Effector memory CD8-positive, alpha-beta T cell (primary cell): ENCODE data around the gene ACAP3.

Source experiments
- ATAC-seq: fragments of 150-1000 bp; cut with Tn5 transposase; replicated peaks from 2 replicates; pipeline ENCODE4 v1.10.0; 2021; ENCODE audit warnings: mild to moderate bottlenecking, moderate library complexity
- DNase-seq, 3 experiments: peaks; one replicate each; pipeline ENCODE4 v3.0.0; 2021
- H3K27ac Mint-ChIP-seq, 2 donors: one replicate each; pipeline ENCODE4 v1.8.0; 2022; ENCODE audit warnings: mild to moderate bottlenecking in 2 of 2, mixed read lengths in 2 of 2, moderate library complexity in 2 of 2
- H3K27me3 Mint-ChIP-seq, 2 donors: one replicate each; pipeline ENCODE4 v1.8.0; 2022; ENCODE audit warnings: mixed read lengths in 2 of 2
- H3K36me3 Mint-ChIP-seq: one replicate; pipeline ENCODE4 v1.8.0; 2022; ENCODE audit warnings: mild to moderate bottlenecking, moderate library complexity, mixed read lengths; ENCODE audit not compliant: insufficient read depth
- H3K4me1 Mint-ChIP-seq, 2 donors: one replicate each; pipeline ENCODE4 v1.8.0; 2022; ENCODE audit warnings: low read depth in 2 of 2, mixed read lengths in 2 of 2
- H3K4me3 Mint-ChIP-seq, 2 donors: one replicate each; pipeline ENCODE4 v1.8.0; 2022; ENCODE audit warnings: mild to moderate bottlenecking in 2 of 2, mixed read lengths in 2 of 2, moderate library complexity in 2 of 2
- H3K9me3 Mint-ChIP-seq, 2 donors: one replicate each; pipeline ENCODE4 v1.8.0; 2022; ENCODE audit warnings: mixed read lengths in 2 of 2

The ACAP3 gene

GRCh38 chr1:1291023-1291528 lies 16.7 kb downstream of the ACAP3 start:
- DNase-seq: no peak
- Mint-ChIP-seq H3K4me3 (no peak overlapping the region), H3K27me3 (no peaks in the 10 kb centered on the region), H3K9me3 (no peaks in the 10 kb centered on the region), H3K4me1 (peaks cover 0 to 5% of the 10 kb centered on the region in 2 donors), H3K27ac (no peak overlapping the region), H3K36me3 (peaks cover 4% of the 10 kb centered on the region)
- no peak for ATAC-seq

GRCh38 chr1:1290238-1290731 lies 17.4 kb downstream of the ACAP3 start:
- Mint-ChIP-seq H3K9me3 (no peaks in the 10 kb centered on the region), H3K27ac (no peak overlapping the region), H3K4me3 (no peak overlapping the region), H3K36me3 (peaks cover 4% of the 10 kb centered on the region), H3K27me3 (no peaks in the 10 kb centered on the region), H3K4me1 (peaks cover 0 to 5% of the 10 kb centered on the region in 2 donors)
- peak; percentile 32 to 62 (median 58) for DNase-seq
- peak; percentile 64 for ATAC-seq

GRCh38 chr1:1287288-1288110 lies 20.2 kb downstream of the ACAP3 start:
- no peak for DNase-seq
- H3K4me1 Mint-ChIP-seq: peaks cover 0 to 8% of the 10 kb centered on the region in 2 donors

DNA sequence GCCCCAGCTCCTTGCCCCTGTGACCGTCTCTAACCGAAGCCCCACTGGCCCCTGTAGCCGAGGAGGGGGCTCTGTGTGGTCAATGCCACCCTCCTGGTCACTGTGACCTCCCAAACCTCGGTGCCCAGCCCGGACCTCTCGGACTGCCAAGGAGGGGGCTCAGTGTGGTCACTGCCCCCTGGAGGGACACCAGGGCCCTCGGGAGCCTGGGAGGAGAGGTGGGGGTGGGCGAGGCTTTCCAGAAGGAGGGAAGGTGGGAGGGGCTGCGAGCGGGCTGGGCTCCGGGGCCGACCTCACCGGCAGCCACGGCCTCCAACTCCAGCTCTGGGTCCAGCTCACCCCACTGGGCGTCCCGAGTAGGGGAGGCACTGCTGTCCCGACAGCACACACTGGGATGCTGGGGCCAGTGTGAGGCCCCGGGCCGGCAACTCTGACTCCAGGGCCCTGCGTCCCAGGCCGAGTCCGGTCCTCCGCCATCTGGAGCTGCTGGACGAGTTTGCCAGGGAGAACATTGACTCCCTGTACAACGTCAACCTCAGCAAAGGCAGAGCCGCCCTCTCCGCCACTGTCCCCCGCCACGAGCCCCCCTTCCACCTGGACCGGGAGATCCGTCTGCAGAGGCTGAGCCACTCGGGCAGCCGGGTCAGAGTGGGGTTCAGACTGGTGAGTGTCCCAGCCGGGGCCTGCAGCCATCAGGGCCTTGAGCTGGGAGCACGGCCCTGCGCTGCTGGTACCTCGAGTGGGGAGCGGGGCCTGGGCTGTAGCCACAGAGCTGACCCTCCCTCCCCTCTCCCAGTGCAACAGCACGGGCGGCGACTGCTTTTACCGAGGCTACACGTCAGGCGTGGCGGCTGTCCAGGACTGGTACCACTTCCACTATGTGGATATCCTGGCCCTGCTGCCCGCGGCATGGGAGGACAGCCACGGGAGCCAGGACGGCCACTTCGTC lies 21.1 kb downstream of the ACAP3 start:
- DNase-seq (no peak), ATAC-seq (no peak)
- Mint-ChIP-seq H3K9me3 (no peaks in the 10 kb centered on the region), H3K36me3 (no peaks in the 10 kb centered on the region), H3K27me3 (no peaks in the 10 kb centered on the region), H3K27ac (no peak overlapping the region), H3K4me3 (no peak overlapping the region), H3K4me1 (peaks cover 0 to 8% of the 10 kb centered on the region in 2 donors)

More at GRCh38 chr1:1287288-1288110, 20.2 kb downstream of the ACAP3 start:
- Mint-ChIP-seq H3K9me3 (no peaks in the 10 kb centered on the region), H3K36me3 (peaks cover 1% of the 10 kb centered on the region), H3K27ac (no peak overlapping the region), H3K27me3 (no peaks in the 10 kb centered on the region), H3K4me3 (no peak overlapping the region)
- no peak for ATAC-seq

DNA sequence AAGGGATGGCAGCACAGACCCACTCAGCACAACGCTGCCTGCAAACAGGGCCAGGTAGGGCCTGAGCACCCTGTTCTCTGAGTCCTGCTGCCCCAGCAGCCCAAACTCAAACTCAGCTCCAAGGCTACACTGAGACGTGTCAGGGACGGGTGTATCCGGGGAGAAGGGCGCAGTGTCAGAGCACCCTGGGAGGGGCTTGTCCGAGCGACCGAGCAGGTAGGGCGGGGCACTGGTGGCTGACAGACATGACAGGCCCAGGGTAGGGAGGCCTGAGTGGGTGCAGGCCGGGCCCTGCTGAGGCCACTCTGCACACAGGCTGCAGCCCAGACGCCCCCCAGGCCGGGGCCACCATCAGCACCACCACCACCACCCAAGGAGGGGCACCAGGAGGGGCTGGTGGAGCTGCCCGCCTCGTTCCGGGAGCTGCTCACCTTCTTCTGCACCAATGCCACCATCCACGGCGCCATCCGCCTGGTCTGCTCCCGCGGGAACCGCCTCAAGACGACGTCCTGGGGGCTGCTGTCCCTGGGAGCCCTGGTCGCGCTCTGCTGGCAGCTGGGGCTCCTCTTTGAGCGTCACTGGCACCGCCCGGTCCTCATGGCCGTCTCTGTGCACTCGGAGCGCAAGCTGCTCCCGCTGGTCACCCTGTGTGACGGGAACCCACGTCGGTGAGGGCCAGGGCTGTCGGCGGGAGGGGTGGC lies 22.0 kb downstream of the ACAP3 start:
- DNase-seq (no peak), ATAC-seq (no peak)
- Mint-ChIP-seq H3K27ac (no peak overlapping the region), H3K4me1 (peaks cover 0 to 8% of the 10 kb centered on the region in 2 donors), H3K9me3 (no peaks in the 10 kb centered on the region), H3K4me3 (no peak overlapping the region), H3K36me3 (no peaks in the 10 kb centered on the region), H3K27me3 (no peaks in the 10 kb centered on the region)

DNA sequence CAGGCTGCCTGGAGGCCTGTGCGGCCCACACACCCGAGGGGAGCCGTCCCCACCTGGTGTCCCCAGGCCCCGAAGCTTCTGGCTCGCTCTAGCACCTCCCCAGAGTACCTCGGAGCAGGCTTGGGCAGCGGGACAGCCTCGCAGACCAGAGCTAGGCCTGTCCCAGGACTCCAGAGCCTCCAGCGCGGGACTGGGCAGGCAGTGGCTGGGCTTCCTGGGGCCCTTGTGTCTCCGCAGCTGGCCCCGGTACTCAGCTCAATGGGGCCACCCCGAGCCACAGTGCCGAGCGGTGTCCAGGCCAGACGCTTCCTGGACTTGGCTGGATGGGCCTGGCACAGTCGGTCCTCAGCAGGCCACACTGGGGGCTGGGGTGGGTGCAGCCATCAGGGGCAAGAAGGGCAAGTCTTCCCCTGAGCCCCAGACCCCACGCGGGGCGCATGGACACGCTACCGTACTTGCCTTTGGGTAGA lies 22.6 kb downstream of the ACAP3 start:
- Mint-ChIP-seq H3K27me3 (no peaks in the 10 kb centered on the region), H3K27ac (no peak overlapping the region), H3K4me1 (peaks cover 0 to 4% of the 10 kb centered on the region in 2 donors)

DNA sequence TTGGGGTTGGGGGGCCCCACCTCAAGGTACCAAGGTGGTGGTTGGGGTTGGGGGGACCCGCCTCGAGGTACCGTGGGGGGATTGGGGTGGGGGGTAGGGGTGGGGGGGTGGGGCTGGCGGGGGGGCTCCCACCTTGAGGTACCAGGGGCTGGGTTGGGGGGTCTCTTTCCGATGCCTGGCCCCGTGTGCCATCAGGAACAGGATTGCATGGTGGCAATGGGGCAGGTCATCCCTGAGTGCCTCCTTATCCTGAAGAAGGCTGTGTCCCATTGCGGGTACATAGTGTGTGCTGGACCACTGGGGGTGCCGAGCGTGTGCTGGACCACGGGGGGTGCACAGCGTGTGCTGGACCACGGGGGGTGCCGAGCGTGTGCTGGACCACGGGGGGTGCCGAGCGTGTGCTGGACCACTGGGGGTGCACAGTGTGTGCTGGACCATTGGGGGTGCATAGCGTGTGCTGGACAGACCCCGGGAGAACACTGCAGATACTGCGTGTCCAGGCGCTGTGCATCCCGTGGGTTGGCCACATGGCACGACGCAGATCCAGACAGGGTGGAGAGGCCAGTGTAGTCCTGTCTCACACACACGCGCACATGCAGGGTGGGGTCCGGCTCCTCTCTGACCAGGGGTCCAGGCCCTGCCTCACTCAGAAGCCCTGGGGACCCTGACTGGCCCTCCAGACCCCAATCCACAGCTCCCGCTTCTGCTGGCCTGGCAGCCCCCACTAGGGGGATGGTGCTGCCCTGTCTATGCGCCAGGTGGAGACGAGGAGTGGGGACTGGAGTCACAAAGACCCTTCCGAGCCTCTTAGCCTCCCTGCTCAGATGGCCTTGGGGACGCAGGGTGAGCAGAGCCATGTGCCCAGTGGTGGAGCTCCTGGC lies 23.3 kb downstream of the ACAP3 start:
- H3K9me3 Mint-ChIP-seq: no peaks in the 10 kb centered on the region
- DNase-seq (no peak), ATAC-seq (no peak)
- peaks cover 0 to 3% of the 10 kb centered on the region in 2 donors for H3K4me1 Mint-ChIP-seq
- H3K27ac Mint-ChIP-seq: no peak overlapping the region
- H3K4me3 Mint-ChIP-seq: no peak overlapping the region
- no peaks in the 10 kb centered on the region for H3K36me3 Mint-ChIP-seq
- H3K27me3 Mint-ChIP-seq: no peaks in the 10 kb centered on the region

More for the DNA sequence above, 22.6 kb downstream of the ACAP3 start:
- no peak for ATAC-seq
- Mint-ChIP-seq H3K9me3 (no peaks in the 10 kb centered on the region), H3K36me3 (no peaks in the 10 kb centered on the region), H3K4me3 (no peak overlapping the region)
- DNase-seq: no peak

GRCh38 chr1:1283821-1284220 lies 23.9 kb downstream of the ACAP3 start:
- Mint-ChIP-seq H3K36me3 (no peaks in the 10 kb centered on the region), H3K27me3 (no peaks in the 10 kb centered on the region), H3K27ac (no peak overlapping the region)

GRCh38 chr1:1282998-1283397 lies 24.7 kb downstream of the ACAP3 start:
- H3K36me3 Mint-ChIP-seq: no peaks in the 10 kb centered on the region
- ATAC-seq (no peak), DNase-seq (no peak)
- no peaks in the 10 kb centered on the region for H3K27me3 Mint-ChIP-seq
- peaks cover 0 to 3% of the 10 kb centered on the region in 2 donors for H3K4me1 Mint-ChIP-seq
- no peak overlapping the region for H3K27ac Mint-ChIP-seq
- H3K9me3 Mint-ChIP-seq: no peaks in the 10 kb centered on the region
- no peak overlapping the region for H3K4me3 Mint-ChIP-seq

More at GRCh38 chr1:1283821-1284220, 23.9 kb downstream of the ACAP3 start:
- peaks cover 0 to 3% of the 10 kb centered on the region in 2 donors for H3K4me1 Mint-ChIP-seq
- H3K9me3 Mint-ChIP-seq: no peaks in the 10 kb centered on the region
- no peak overlapping the region for H3K4me3 Mint-ChIP-seq
- DNase-seq: no peak
- no peak for ATAC-seq

DNA sequence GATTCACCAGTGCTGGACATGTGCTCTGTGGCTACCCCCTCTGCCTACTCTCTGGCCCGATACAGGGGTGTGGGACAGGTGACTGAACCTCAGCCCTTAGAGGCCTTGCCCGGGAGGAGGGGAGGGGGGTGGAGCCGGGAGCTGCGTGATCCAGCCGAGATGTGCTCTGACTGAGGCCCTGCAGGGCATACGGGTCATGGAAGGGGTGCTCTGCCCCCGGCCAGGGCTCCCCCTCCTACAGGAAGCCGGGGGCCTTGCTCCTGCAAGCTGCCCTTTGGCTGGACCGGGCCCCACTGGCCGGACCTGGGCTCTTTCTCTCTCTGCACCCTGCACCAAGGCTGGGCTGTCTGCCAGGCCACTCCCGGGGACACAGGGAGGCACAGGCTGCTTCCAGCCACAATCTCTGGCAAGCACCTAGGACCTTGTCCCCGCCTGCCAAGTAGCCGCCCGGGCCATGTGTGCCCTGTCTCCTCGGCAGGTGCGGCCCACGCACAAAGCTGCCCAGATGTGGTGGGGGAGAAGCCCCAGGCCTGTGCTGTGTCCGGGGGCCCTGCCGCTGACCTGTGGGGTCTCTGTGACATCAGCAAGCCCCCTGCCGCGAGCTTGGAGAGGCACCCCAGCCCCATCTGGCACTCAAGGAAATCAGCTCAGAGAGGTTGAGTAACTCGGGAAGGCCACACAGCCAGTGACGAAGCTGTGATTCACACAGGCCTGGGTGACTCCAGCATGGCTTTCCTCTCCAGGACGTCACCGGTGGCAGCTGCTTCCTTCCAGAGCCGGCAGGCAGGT lies 26.0 kb downstream of the ACAP3 start:
- no peak overlapping the region for H3K27ac Mint-ChIP-seq
- H3K9me3 Mint-ChIP-seq: no peaks in the 10 kb centered on the region
- H3K4me1 Mint-ChIP-seq: peaks cover 0 to 3% of the 10 kb centered on the region in 2 donors
- DNase-seq (no peak), ATAC-seq (no peak)
- no peaks in the 10 kb centered on the region for H3K36me3 Mint-ChIP-seq
- H3K4me3 Mint-ChIP-seq: no peak overlapping the region
- H3K27me3 Mint-ChIP-seq: no peaks in the 10 kb centered on the region

- H3K27ac Mint-ChIP-seq: no peak overlapping the region
- ATAC-seq: no peak
- peaks cover 0 to 3% of the 10 kb centered on the region in 2 donors for H3K4me1 Mint-ChIP-seq
- no peak for DNase-seq
- H3K9me3 Mint-ChIP-seq: no peaks in the 10 kb centered on the region
- no peak overlapping the region for H3K4me3 Mint-ChIP-seq
- no peaks in the 10 kb centered on the region for H3K36me3 Mint-ChIP-seq
- H3K27me3 Mint-ChIP-seq: no peaks in the 10 kb centered on the region
These were observed 26.8 kb downstream of the ACAP3 start for GRCh38 chr1:1280782-1281481.
